Epithelial cell of esophagus (primary cell): Measurements from ENCODE around the gene RNF114.
A peak's percentile ranks its signal among the peaks of the same experiment; 100 is the strongest.

Experiments
- DNase-seq: peaks from one replicate; pipeline ENCODE4 v3.0.0; 2010; ENCODE audit warnings: low read depth
- H3K4me3 ChIP-seq: 2 replicates; pipeline ENCODE4 v1.5.1; 2011; ENCODE audit warnings: mild to moderate bottlenecking, low read length, control low read depth
- TF ChIP-seq, protein P1 (sequence below): IDR thresholded peaks from 2 replicates; pipeline ENCODE4 v1.5.1; 2011; ENCODE audit warnings: low read depth, mild to moderate bottlenecking, low read length, control low read depth, inconsistent platforms; ENCODE audit not compliant: insufficient read depth; ENCODE audit errors: missing control alignments

Gene RNF114

DNA sequence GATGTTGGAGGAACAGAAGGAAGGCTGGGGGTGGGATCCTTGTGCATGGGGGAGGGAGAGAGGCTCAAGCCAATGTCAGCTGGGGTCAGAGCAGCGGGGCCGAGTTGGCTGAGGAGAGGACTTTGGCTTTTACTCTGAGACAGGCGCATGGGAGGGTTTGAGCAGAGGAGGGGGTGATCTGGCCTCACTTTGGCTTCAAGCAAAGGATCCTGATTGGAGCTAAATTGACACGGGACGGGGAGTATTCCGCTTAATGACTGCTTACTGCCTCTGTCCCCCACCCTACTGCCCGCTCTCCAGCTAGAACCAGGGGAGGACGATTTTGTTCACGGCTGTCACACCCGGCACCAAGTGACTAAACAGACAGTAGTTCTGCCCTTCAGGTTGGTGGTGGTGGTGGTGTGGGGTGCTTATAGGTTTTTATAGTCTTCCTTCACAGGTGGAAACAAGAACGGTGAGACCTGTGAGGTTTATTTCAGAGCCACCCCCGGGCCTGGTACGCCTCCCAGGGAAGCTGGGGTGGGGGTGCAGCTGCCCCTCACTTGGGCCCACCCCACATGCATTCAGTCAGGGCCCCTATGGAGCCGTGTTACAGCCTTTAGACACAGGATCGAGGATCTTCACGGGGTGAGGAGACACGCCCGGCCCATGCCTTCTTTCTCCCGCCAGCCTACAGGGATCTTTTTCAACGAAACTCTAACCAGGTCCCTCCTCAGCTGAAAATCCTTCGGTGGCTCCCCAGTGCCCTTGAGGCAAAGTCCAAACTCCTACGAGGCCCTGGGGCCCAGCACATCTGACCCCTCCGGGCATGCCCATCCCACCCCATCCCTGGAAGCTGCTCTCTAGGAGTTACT, 45.2 kb downstream of the RNF114 start:
- TF ChIP-seq, protein P1, sequence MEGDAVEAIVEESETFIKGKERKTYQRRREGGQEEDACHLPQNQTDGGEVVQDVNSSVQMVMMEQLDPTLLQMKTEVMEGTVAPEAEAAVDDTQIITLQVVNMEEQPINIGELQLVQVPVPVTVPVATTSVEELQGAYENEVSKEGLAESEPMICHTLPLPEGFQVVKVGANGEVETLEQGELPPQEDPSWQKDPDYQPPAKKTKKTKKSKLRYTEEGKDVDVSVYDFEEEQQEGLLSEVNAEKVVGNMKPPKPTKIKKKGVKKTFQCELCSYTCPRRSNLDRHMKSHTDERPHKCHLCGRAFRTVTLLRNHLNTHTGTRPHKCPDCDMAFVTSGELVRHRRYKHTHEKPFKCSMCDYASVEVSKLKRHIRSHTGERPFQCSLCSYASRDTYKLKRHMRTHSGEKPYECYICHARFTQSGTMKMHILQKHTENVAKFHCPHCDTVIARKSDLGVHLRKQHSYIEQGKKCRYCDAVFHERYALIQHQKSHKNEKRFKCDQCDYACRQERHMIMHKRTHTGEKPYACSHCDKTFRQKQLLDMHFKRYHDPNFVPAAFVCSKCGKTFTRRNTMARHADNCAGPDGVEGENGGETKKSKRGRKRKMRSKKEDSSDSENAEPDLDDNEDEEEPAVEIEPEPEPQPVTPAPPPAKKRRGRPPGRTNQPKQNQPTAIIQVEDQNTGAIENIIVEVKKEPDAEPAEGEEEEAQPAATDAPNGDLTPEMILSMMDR: no peak
- no peak for DNase-seq
- no peak overlapping the region for H3K4me3 ChIP-seq

- TF ChIP-seq, protein P1: no peak
- DNase-seq: no peak
- no peak overlapping the region for H3K4me3 ChIP-seq
Measured at GRCh38 chr20:49982072-49982345, 45.8 kb downstream of the RNF114 start.

- TF ChIP-seq, protein P1: peak; percentile 1
- peak; percentile 87 for DNase-seq
- peak within 1 kb of the TSS; percentile 3 for H3K4me3 ChIP-seq
Measured at GRCh38 chr20:49982346-49983122, 46.3 kb downstream of the RNF114 start, which contains the start of gene SNAI1. SNAI1 (plus strand) TSS chr20:49982980; CDS start chr20:49983060, 80 bp downstream.

DNA sequence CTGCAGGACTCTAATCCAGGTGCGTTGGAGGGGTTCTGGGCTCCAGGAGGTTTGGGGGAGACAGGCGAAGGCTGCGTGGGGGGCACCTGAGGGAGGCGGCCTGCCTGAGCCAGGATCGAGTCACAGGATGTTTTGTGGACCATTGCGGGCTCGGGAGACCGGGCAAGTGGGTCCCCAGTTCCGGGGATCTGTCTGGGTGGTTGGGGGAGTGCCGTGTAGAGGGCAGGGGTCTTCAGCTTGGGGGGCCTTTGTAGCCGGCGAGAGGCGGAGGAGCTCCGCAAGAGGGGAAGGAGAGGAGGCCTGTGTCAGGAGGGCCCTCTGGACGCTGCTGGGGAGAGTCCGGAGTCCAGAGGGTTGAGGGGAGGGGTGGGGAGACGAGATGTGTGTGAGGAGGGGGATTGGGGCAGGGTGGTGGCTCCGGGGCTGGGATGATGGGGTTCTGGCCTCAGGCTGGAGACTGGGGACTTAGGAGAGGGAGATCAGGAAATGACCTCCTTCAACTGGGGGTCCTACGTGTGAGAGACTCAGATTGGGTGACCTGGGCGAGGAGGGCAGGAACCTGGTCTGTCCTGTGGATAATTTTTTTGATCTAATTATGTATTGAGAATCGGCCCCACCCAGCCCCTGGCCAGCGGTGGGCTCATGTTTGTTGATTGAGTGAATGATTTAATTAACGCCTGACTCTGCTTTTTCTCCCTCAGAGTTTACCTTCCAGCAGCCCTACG, 47.1 kb downstream of the RNF114 start:
- no peak for DNase-seq
- TF ChIP-seq, protein P1: no peak
- no peak overlapping the region for H3K4me3 ChIP-seq

- DNase-seq: no peak
- H3K4me3 ChIP-seq: no peak overlapping the region
- TF ChIP-seq, protein P1: no peak
Measured at GRCh38 chr20:49983848-49984408, 47.7 kb downstream of the RNF114 start.

- no peak overlapping the region for H3K4me3 ChIP-seq
- DNase-seq: no peak
- TF ChIP-seq, protein P1: no peak
Measured at GRCh38 chr20:49984426-49985153, 48.4 kb downstream of the RNF114 start.
